Calu3 (cell line): Measurements from ENCODE around the gene SPTBN4. TPM values are rescaled to one million over a fixed set of nuclear protein-coding genes. Genes with fewer than 3 reads are reported as not detected.
"Not testable (repeated sequence)": the region's sequence is repeated elsewhere in the genome, so short reads cannot be mapped to it uniquely, and the experiment has no call there.

ENCODE experiments used
- BruUV-seq: library from RNA; stranded (reverse); fragments of 400-500 nt; replicated peaks from 2 replicates; lab custom pipeline; 2021; lab: Mats Ljungman, UMichigan
- CTCF ChIA-PET: fragments of 300-600 bp; sonication (Branson Sonifier 250); formaldehyde crosslinking; loops from one replicate; lab custom pipeline; 2022; ENCODE audit warnings: antibody characterized with exemption; lab: Charles Lee
- DNase-seq: peaks from one replicate; pipeline ENCODE4 v3.0.0; 2022
- H3K27ac Mint-ChIP-seq: one replicate; pipeline ENCODE4 v1.8.0; 2022; ENCODE audit warnings: mixed read lengths; ENCODE audit not compliant: unreplicated experiment
- H3K27me3 Mint-ChIP-seq: one replicate; pipeline ENCODE4 v1.8.0; 2022; ENCODE audit warnings: mixed read lengths; ENCODE audit not compliant: unreplicated experiment
- H3K36me3 Mint-ChIP-seq: one replicate; pipeline ENCODE4 v1.8.0; 2022; ENCODE audit warnings: mild to moderate bottlenecking, moderate library complexity, mixed read lengths; ENCODE audit not compliant: insufficient read depth, unreplicated experiment
- H3K4me1 Mint-ChIP-seq: one replicate; pipeline ENCODE4 v1.8.0; 2022; ENCODE audit warnings: mild to moderate bottlenecking, low read depth, mixed read lengths; ENCODE audit not compliant: unreplicated experiment
- H3K4me3 Mint-ChIP-seq: one replicate; pipeline ENCODE4 v1.8.0; 2022; ENCODE audit warnings: mild to moderate bottlenecking, low read depth, moderate library complexity, mixed read lengths; ENCODE audit not compliant: unreplicated experiment
- H3K9me3 Mint-ChIP-seq: one replicate; pipeline ENCODE4 v1.8.0; 2022; ENCODE audit warnings: low read depth, mixed read lengths; ENCODE audit not compliant: unreplicated experiment
- CTCF ChIP-seq: fragments of 200-600 bp; IDR thresholded peaks from one replicate; pipeline ENCODE4 v1.8.0; 2022; ENCODE audit warnings: antibody characterized with exemption; ENCODE audit not compliant: unreplicated experiment
- intact Hi-C: fragments of 100-400 bp; cut with micrococcal nuclease; formaldehyde crosslinking; loops from one replicate; pipeline ENCODE4 v1.10.0; 2022; ENCODE audit not compliant: unreplicated experiment
- total RNA-seq: library from RNA; stranded (reverse); gene quantifications from 2 replicates; pipeline ENCODE4 v1.2.3, GENCODE V29; 2022

The SPTBN4 gene
- total RNA-seq, 1 experiment from 2014 or later, result 0.80 TPM

- no TSS peak for BruUV-seq
- Mint-ChIP-seq H3K4me1 (peaks cover 12% of the 10 kb centered on the region), H3K27ac (no peak overlapping the region), H3K9me3 (no peaks in the 10 kb centered on the region), H3K36me3 (no peaks in the 10 kb centered on the region), H3K4me3 (peak overlapping the region; percentile 60), H3K27me3 (peaks cover 52% of the 10 kb centered on the region)
- intact Hi-C loops, result loop anchor here (10.0 kb wide), 1 partner anchor 215 kb away; no protein-coding TSS in a partner anchor
- CTCF ChIA-PET, result interaction anchor here (0.6 to 1.2 kb wide), 4 partner anchors 18 to 311 kb away, joined by 3 to 7 read pairs (median 6); partner anchors contain the start of gene BLVRB
- peak; percentile 74 for DNase-seq
- no peak for TF ChIP-seq CTCF
These were observed 52.8 kb downstream of the SPTBN4 start for GRCh38 chr19:40519352-40520322.

- intact Hi-C loops, result loop anchor here (10.0 kb wide), 1 partner anchor 216 kb away; no protein-coding TSS in a partner anchor
- no TSS peak for BruUV-seq
- CTCF ChIA-PET, result interaction anchor here (0.6 to 1.2 kb wide), 5 partner anchors 19 to 216 kb away, joined by 3 to 5 read pairs (median 4); partner anchors contain the start of gene BLVRB
- DNase-seq, result no peak
- H3K27ac Mint-ChIP-seq, result no peak overlapping the region
- H3K4me3 Mint-ChIP-seq, result no peak overlapping the region
- peak; percentile 32 for TF ChIP-seq CTCF
- H3K27me3 Mint-ChIP-seq, result peaks cover 57% of the 10 kb centered on the region
- no peaks in the 10 kb centered on the region for H3K36me3 Mint-ChIP-seq
- H3K9me3 Mint-ChIP-seq, result no peaks in the 10 kb centered on the region
- H3K4me1 Mint-ChIP-seq, result peaks cover 12% of the 10 kb centered on the region
These were observed 54.5 kb downstream of the SPTBN4 start for GRCh38 chr19:40521276-40521675.

- CTCF ChIA-PET, result interaction anchor here (0.6 to 1.2 kb wide), 3 partner anchors 24 to 58 kb away, joined by 4 to 5 read pairs (median 5); no protein-coding TSS in a partner anchor
- intact Hi-C loops, result loop anchor here (10.0 kb wide), 1 partner anchor 217 kb away; no protein-coding TSS in a partner anchor
- Mint-ChIP-seq H3K4me1 (peaks cover 12% of the 10 kb centered on the region), H3K27me3 (peaks cover 57% of the 10 kb centered on the region)
- H3K36me3 Mint-ChIP-seq, H3K4me3 Mint-ChIP-seq, BruUV-seq, H3K9me3 Mint-ChIP-seq, H3K27ac Mint-ChIP-seq, DNase-seq: not testable (repeated sequence)
These were observed 55.1 kb downstream of the SPTBN4 start for GRCh38 chr19:40521900-40522299.

GRCh38 chr19:40523322-40524047 lies 56.7 kb downstream of the SPTBN4 start:
- CTCF ChIA-PET, result interaction anchor here (0.6 to 1.4 kb wide), 10 partner anchors 24 to 259 kb away, joined by 3 to 11 read pairs (median 4); no protein-coding TSS in a partner anchor
- DNase-seq, result peak; percentile 85
- H3K4me1 Mint-ChIP-seq, result peaks cover 16% of the 10 kb centered on the region
- H3K27me3 Mint-ChIP-seq, result peaks cover 59% of the 10 kb centered on the region
- H3K27ac Mint-ChIP-seq, result no peak overlapping the region
- intact Hi-C loops, result loop anchor here (10.0 kb wide), 1 partner anchor 219 kb away; no protein-coding TSS in a partner anchor
- BruUV-seq, result no TSS peak
- no peak overlapping the region for H3K4me3 Mint-ChIP-seq
- peaks cover under 1% of the 10 kb centered on the region for H3K36me3 Mint-ChIP-seq
- H3K9me3 Mint-ChIP-seq, result no peaks in the 10 kb centered on the region
- peak; percentile 81 for TF ChIP-seq CTCF
